SK-N-SH treated with all-trans-retinoic acid at 6 μM for 48 hours (cell line): ENCODE data around the gene PARP16.
A peak's percentile ranks its signal among the peaks of the same experiment; 100 is the strongest.

ENCODE experiments used
- ATAC-seq: fragments of 200-7000 bp; cut with Tn5 transposase; 3 replicates; pipeline ENCODE4 v1.9.1; 2020; ENCODE audit warnings: mild to moderate bottlenecking, moderate library complexity
- ARNTL ChIP-seq: fragments of 450-650 bp; formaldehyde crosslinking; IDR thresholded peaks from 2 replicates; pipeline ENCODE4 v1.5.0; 2020; ENCODE audit warnings: low read depth, mild to moderate bottlenecking, moderate library complexity, borderline replicate concordance
- CSDC2 ChIP-seq: fragments of 250-450 bp; sonication (Bioruptor Pico); IDR thresholded peaks from 2 replicates; pipeline ENCODE4 v1.5.0; 2020; ENCODE audit warnings: mild to moderate bottlenecking, moderate library complexity
- CSRNP3 ChIP-seq: fragments of 250-450 bp; sonication (Bioruptor Pico); IDR thresholded peaks from 2 replicates; pipeline ENCODE4 v1.5.1; 2021; ENCODE audit warnings: mild to moderate bottlenecking, moderate library complexity
- ESRRG ChIP-seq: fragments of 250-450 bp; sonication (Bioruptor Pico); IDR thresholded peaks from 2 replicates; pipeline ENCODE4 v1.6.1; 2021; ENCODE audit warnings: mild to moderate bottlenecking
- GLIS3 ChIP-seq: fragments of 250-450 bp; sonication (Bioruptor Pico); IDR thresholded peaks from 2 replicates; pipeline ENCODE4 v1.5.0; 2020; ENCODE audit warnings: mild to moderate bottlenecking, moderate library complexity
- ISL1 ChIP-seq: fragments of 250-450 bp; sonication (Bioruptor Pico); IDR thresholded peaks from 2 replicates; pipeline ENCODE4 v2.1.2; 2022; ENCODE audit warnings: mild to moderate bottlenecking, moderate library complexity
- OSR1 ChIP-seq: fragments of 250-450 bp; sonication (Bioruptor Pico); IDR thresholded peaks from 2 replicates; pipeline ENCODE4 v1.8.0; 2022; ENCODE audit warnings: moderate library complexity, mild to moderate bottlenecking, inconsistent platforms
- POU6F1 ChIP-seq: fragments of 250-450 bp; sonication (Bioruptor Pico); IDR thresholded peaks from 2 replicates; pipeline ENCODE4 v1.8.0; 2021; ENCODE audit warnings: low read depth, mild to moderate bottlenecking, moderate library complexity, borderline replicate concordance
- PPARA ChIP-seq: fragments of 250-450 bp; sonication (Bioruptor Pico); IDR thresholded peaks from 2 replicates; pipeline ENCODE4 v1.5.0; 2020; ENCODE audit warnings: mild to moderate bottlenecking, borderline replicate concordance
- RARB ChIP-seq: fragments of 250-450 bp; sonication (Bioruptor Pico); IDR thresholded peaks from 2 replicates; pipeline ENCODE4 v1.8.0; 2021; ENCODE audit warnings: mild to moderate bottlenecking, moderate library complexity
- SNAI2 ChIP-seq: fragments of 250-450 bp; sonication (Bioruptor Pico); IDR thresholded peaks from 2 replicates; pipeline ENCODE4 v1.5.0; 2020; ENCODE audit warnings: mild to moderate bottlenecking, moderate library complexity
- TCF4 ChIP-seq: fragments of 250-450 bp; sonication (Bioruptor Pico); IDR thresholded peaks from 2 replicates; pipeline ENCODE4 v1.8.0; 2021; ENCODE audit warnings: mild to moderate bottlenecking, moderate library complexity, borderline replicate concordance
- TOX ChIP-seq: fragments of 250-450 bp; sonication (Bioruptor Pico); IDR thresholded peaks from 2 replicates; pipeline ENCODE4 v1.8.0; 2021; ENCODE audit warnings: mild to moderate bottlenecking, moderate library complexity, borderline replicate concordance
- ZC3H10 ChIP-seq: fragments of 250-450 bp; sonication (Bioruptor Pico); IDR thresholded peaks from 2 replicates; pipeline ENCODE4 v1.5.1; 2021; ENCODE audit warnings: mild to moderate bottlenecking, moderate library complexity
- ZFP3 ChIP-seq: fragments of 250-450 bp; sonication (Bioruptor Pico); IDR thresholded peaks from 2 replicates; pipeline ENCODE4 v1.5.0; 2020; ENCODE audit warnings: mild to moderate bottlenecking, moderate library complexity
- ZFP30 ChIP-seq: fragments of 450-650 bp; formaldehyde crosslinking; IDR thresholded peaks from 2 replicates; pipeline ENCODE4 v1.5.0; 2022; ENCODE audit warnings: mild to moderate bottlenecking, moderate library complexity
- ZNF565 ChIP-seq: fragments of 450-650 bp; formaldehyde crosslinking; conservative IDR thresholded peaks from 2 replicates; pipeline ENCODE4 v1.5.0; 2020; ENCODE audit warnings: low read depth, mild to moderate bottlenecking, moderate library complexity
- ZNF70 ChIP-seq: fragments of 450-650 bp; formaldehyde crosslinking; IDR thresholded peaks from 2 replicates; pipeline ENCODE4 v1.5.0; 2020; ENCODE audit warnings: mild to moderate bottlenecking, moderate library complexity
- ZNF8 ChIP-seq: fragments of 450-650 bp; formaldehyde crosslinking; IDR thresholded peaks from 2 replicates; pipeline ENCODE4 v1.5.0; 2020; ENCODE audit warnings: mild to moderate bottlenecking, moderate library complexity
- TF ChIP-seq, protein P1 (sequence below): fragments of 250-450 bp; sonication (Bioruptor Pico); IDR thresholded peaks from 2 replicates; pipeline ENCODE4 v1.5.1; 2020; ENCODE audit warnings: low read depth, mild to moderate bottlenecking, moderate library complexity
- TF ChIP-seq, protein P2 (sequence below): fragments of 250-450 bp; sonication (Bioruptor Pico); IDR thresholded peaks from 2 replicates; pipeline ENCODE4 v1.5.0; 2020; ENCODE audit warnings: mild to moderate bottlenecking, moderate library complexity
- TF ChIP-seq, protein P3 (sequence below): fragments of 250-450 bp; sonication (Bioruptor Pico); IDR thresholded peaks from 2 replicates; pipeline ENCODE4 v1.8.0; 2020; ENCODE audit warnings: mild to moderate bottlenecking, moderate library complexity, borderline replicate concordance

The PARP16 gene

GRCh38 chr15:65305776-65306175 is 19.1 kb upstream of the PARP16 start:
- no peak for ATAC-seq

GRCh38 chr15:65305150-65305758 is 18.6 kb upstream of the PARP16 start:
- ATAC-seq, result no peak
- TF ChIP-seq OSR1, result no peak
- peak; percentile 97; the same call in 1 of the 2 replicates for TF ChIP-seq RARB
- peak; percentile 95 for TF ChIP-seq ZC3H10 (CRISPR knock-in tag)
- TF ChIP-seq POU6F1 (CRISPR knock-in tag), result no peak
- no peak; the same call in 1 of the 2 replicates for TF ChIP-seq ZNF565 (CRISPR knock-in tag)
- TF ChIP-seq TCF4 (CRISPR knock-in tag), result peak; percentile 45; the same call in 1 of the 2 replicates
- 0 out of 2 replicates have a peak, but pooled peaks have one; percentile 56 for TF ChIP-seq ZFP30
- no peak for TF ChIP-seq ARNTL (CRISPR knock-in tag)
- TF ChIP-seq CSDC2 (CRISPR knock-in tag), result peak; percentile 73; the same call in 1 of the 2 replicates
- peak; percentile 93; the same call in 1 of the 2 replicates for TF ChIP-seq ESRRG
- peak; percentile 99 for TF ChIP-seq GLIS3 (CRISPR knock-in tag)
- TF ChIP-seq SNAI2 (CRISPR knock-in tag), result no peak
- no peak for TF ChIP-seq ZNF70
- TF ChIP-seq CSRNP3, result peak; percentile 99
- no peak for TF ChIP-seq PPARA
- TF ChIP-seq TOX (CRISPR knock-in tag), result no peak
- TF ChIP-seq ISL1 (CRISPR knock-in tag), result no peak
- 0 out of 2 replicates have a peak, but pooled peaks have one; percentile 0 for TF ChIP-seq ZFP3 (CRISPR knock-in tag)
- 0 out of 2 replicates have a peak, but pooled peaks have one; percentile 4 for TF ChIP-seq ZNF8 (CRISPR knock-in tag)
- TF ChIP-seq, protein P1, sequence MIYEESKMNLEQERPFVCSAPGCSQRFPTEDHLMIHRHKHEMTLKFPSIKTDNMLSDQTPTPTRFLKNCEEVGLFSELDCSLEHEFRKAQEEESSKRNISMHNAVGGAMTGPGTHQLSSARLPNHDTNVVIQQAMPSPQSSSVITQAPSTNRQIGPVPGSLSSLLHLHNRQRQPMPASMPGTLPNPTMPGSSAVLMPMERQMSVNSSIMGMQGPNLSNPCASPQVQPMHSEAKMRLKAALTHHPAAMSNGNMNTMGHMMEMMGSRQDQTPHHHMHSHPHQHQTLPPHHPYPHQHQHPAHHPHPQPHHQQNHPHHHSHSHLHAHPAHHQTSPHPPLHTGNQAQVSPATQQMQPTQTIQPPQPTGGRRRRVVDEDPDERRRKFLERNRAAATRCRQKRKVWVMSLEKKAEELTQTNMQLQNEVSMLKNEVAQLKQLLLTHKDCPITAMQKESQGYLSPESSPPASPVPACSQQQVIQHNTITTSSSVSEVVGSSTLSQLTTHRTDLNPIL (CRISPR knock-in tag), result peak; percentile 72; the same call in 1 of the 2 replicates
- TF ChIP-seq, protein P2, sequence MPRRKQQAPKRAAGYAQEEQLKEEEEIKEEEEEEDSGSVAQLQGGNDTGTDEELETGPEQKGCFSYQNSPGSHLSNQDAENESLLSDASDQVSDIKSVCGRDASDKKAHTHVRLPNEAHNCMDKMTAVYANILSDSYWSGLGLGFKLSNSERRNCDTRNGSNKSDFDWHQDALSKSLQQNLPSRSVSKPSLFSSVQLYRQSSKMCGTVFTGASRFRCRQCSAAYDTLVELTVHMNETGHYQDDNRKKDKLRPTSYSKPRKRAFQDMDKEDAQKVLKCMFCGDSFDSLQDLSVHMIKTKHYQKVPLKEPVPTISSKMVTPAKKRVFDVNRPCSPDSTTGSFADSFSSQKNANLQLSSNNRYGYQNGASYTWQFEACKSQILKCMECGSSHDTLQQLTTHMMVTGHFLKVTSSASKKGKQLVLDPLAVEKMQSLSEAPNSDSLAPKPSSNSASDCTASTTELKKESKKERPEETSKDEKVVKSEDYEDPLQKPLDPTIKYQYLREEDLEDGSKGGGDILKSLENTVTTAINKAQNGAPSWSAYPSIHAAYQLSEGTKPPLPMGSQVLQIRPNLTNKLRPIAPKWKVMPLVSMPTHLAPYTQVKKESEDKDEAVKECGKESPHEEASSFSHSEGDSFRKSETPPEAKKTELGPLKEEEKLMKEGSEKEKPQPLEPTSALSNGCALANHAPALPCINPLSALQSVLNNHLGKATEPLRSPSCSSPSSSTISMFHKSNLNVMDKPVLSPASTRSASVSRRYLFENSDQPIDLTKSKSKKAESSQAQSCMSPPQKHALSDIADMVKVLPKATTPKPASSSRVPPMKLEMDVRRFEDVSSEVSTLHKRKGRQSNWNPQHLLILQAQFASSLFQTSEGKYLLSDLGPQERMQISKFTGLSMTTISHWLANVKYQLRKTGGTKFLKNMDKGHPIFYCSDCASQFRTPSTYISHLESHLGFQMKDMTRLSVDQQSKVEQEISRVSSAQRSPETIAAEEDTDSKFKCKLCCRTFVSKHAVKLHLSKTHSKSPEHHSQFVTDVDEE, result no peak
- TF ChIP-seq, protein P3, sequence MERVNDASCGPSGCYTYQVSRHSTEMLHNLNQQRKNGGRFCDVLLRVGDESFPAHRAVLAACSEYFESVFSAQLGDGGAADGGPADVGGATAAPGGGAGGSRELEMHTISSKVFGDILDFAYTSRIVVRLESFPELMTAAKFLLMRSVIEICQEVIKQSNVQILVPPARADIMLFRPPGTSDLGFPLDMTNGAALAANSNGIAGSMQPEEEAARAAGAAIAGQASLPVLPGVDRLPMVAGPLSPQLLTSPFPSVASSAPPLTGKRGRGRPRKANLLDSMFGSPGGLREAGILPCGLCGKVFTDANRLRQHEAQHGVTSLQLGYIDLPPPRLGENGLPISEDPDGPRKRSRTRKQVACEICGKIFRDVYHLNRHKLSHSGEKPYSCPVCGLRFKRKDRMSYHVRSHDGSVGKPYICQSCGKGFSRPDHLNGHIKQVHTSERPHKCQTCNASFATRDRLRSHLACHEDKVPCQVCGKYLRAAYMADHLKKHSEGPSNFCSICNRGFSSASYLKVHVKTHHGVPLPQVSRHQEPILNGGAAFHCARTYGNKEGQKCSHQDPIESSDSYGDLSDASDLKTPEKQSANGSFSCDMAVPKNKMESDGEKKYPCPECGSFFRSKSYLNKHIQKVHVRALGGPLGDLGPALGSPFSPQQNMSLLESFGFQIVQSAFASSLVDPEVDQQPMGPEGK (CRISPR knock-in tag), result peak; percentile 96; the same call in 1 of the 2 replicates

More at GRCh38 chr15:65305776-65306175, 19.1 kb upstream of the PARP16 start:
- TF ChIP-seq TCF4 (CRISPR knock-in tag), result no peak
- TF ChIP-seq ZC3H10 (CRISPR knock-in tag), result no peak
- TF ChIP-seq, protein P3 (CRISPR knock-in tag), result no peak
- no peak for TF ChIP-seq ESRRG
- no peak for TF ChIP-seq PPARA
- no peak for TF ChIP-seq POU6F1 (CRISPR knock-in tag)
- no peak for TF ChIP-seq ISL1 (CRISPR knock-in tag)
